GM04503 (cell line): ENCODE data around the gene CAPZA1.

Experiments used
- DNase-seq: peaks from one replicate; pipeline ENCODE4 v3.0.0-alpha.2; 2012; ENCODE audit warnings: low read depth

The CAPZA1 gene

DNA sequence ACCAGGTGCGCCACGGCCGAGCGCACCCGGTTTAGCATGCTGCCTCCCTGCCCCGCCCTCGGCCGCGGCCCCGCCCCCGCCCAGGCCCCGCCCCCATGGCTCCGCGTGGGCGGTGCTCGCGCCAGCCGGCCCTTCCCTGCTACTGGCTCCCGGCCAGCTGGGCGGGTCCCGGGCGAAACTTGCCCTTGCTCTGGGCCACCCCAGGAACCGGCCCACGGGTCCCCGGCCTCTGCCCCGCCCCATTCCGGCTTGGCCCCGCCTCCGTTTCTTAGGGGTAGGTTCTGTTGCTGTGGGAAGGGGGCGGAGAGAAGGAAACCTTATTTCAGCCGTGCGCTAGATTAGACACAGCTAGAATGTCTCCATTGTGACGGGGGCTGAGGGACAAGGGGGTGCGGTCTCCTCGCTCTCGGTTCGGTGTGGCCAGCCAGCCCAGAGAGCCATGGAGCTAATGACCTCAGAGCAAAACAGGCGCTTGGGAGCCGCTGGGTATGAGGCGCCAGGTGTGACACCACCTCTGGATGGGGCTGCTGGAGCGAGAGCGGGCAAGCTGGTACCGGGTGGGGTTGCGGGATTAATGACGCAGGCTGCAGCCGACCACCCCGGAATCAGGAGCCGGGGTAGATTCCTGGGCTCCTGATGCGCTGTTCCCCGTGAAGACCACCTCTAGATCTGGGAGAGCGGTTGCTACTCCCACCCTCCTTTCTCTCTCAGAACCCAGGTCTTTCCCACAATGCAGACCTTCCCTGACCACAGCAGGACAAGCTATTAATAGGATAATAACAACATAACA, 95.8 kb downstream of the CAPZA1 start, which contains the start of gene PPM1J:
PPM1J (minus strand) TSS at position 69 of the 790 bp plus-strand sequence; CDS start at position 38, 31 bp downstream.
- DNase-seq = no peak

- peak; percentile 48 for DNase-seq
Measured at GRCh38 chr1:112716133-112716720, 96.6 kb downstream of the CAPZA1 start.

DNA sequence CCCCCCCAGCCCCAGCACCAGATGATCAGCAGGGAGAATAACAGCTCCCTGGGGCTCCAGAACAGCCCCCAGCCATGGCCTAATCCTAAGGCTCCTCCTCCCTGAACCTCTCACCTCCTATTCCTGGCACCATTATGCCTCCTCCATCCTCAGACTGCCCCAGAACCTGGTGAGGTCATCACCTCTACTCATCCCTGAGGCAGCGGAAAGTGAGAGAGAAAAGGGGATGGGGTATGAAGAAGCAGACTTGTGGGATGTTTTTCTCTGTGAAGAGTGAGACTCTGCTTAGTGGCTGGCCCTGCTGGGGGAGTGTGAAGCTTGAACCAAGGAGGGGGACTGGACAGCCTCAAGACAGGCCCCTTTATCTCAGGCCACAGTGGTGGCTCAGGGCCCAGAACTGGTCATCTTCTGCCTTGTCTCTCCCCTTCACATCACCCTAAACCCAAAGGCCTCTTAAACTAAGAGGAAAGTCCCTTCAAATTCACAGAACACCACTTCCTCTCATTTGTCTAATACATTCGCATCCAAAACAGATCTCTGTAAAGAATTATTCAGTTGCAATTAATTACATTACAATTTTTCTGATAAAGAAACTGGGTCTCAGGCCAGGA, 97.7 kb downstream of the CAPZA1 start:
- DNase-seq = no peak

GRCh38 chr1:112718691-112719418, 99.2 kb downstream of the CAPZA1 start:
- no peak for DNase-seq

GRCh38 chr1:112719706-112720105, 100.1 kb downstream of the CAPZA1 start:
- no peak for DNase-seq

DNA sequence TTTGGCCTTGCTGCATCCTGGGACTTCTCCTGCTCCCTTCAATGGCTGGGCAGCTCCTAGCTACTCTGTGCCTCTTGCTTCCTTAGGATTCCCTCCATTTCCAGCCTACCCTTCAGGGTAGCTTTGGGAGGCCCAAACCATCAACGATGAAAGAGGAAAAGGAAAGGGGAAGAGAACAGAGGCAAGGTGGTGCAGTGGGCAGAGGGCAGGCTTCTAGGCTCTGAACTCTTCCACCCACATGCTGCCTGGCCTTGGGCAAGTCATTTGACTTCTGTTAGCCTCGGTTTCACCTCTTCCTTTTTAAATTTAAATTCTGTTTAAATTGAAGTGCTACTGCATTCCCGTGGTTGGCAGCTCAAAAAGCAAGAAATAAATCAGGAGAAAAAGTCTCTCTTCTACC, 101.2 kb downstream of the CAPZA1 start:
- DNase-seq = no peak
